ENCODE data around the gene SOX18. TPM values are rescaled to one million over a fixed set of nuclear protein-coding genes. Genes with fewer than 3 reads are reported as not detected.

The SOX18 gene
- total and polyA plus RNA-seq, 2 of the 13 experiments (the other 11 are each of a cell fraction or from before 2014, with no cell fraction given): 1.6 to 1.9 TPM

DNA sequence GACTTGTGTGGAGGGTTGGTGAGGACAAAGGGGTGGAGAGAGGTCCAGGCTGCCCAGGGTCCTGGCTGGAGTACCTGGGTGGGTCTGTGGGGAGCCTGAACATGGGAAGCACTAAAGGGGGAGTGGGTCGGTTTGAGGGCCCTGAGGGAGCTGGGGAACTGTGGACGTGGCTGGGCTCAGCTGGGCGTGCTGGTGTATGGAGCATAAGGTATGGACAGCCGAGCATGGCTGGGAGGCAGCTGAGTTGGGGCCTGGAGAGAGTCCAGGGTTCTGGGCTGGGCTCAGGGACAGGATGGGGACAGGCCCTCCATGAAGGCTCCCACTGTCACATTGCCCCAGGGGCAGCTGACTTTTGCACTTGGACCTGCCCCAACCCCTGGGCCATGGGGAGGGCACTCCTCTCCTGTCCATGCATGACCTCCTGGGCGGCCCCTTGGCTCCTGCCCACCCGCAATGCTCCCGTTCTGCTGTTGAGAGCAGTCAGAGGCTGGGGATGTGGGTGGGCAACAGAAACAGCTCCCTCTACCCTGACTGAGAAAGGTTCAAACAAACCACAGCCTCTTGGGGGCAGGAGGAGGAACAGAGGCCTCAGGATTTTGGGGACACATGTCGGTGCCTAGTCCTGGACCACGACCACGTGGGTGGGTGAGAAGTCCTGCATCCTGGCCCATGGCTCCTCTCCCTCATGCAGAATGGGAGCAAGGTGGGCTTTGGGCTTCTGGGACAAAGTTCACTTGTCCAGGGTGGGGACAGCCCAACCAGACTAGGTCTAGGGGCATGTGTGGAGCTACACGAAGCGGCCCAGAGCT lies 9.0 kb downstream of the SOX18 start (continued):
- TF ChIP-seq RNF2 (conservative IDR thresholded peaks at IDR 0.05; ENCODE audit: low read depth) (no peak), ELF1 (CRISPR knock-in tag; IDR thresholded peaks at IDR 0.05) (no peak; the same call in 1 of the 2 replicates), ZNF337 (CRISPR knock-in tag; IDR thresholded peaks at IDR 0.05; ENCODE audit: borderline replicate concordance, low read depth) (no peak), POLR2G (IDR thresholded peaks at IDR 0.05; ENCODE audit: low read depth, low read length) (peak; percentile 75), CBX2 (IDR thresholded peaks at IDR 0.05; ENCODE audit: low read depth, low read length) (no peak), CBX2 (CRISPR knock-in tag; IDR thresholded peaks at IDR 0.05; ENCODE audit: low read depth) (no peak), ZNF121 (CRISPR knock-in tag; IDR thresholded peaks at IDR 0.05) (no peak), ARNT (IDR thresholded peaks at IDR 0.05) (no peak), PHB2 (IDR thresholded peaks at IDR 0.05; ENCODE audit: partially characterized antibody) (no peak), ZNF598 (CRISPR knock-in tag; IDR thresholded peaks at IDR 0.05; ENCODE audit: borderline replicate concordance) (no peak), ZNF546 (CRISPR knock-in tag; conservative IDR thresholded peaks at IDR 0.05) (no peak), ZNF431 (CRISPR knock-in tag; IDR thresholded peaks at IDR 0.05; ENCODE audit: borderline replicate concordance, low read depth) (no peak), TBL1XR1 (IDR thresholded peaks at IDR 0.05; ENCODE audit: borderline replicate concordance, low read length, partially characterized antibody) (no peak), ZFAT (CRISPR knock-in tag; conservative IDR thresholded peaks at IDR 0.05) (no peak), ZNF563 (CRISPR knock-in tag; IDR thresholded peaks at IDR 0.05) (no peak), CC2D1A (CRISPR knock-in tag; IDR thresholded peaks at IDR 0.05) (no peak), ZNF282 (IDR thresholded peaks at IDR 0.05; ENCODE audit: partially characterized antibody) (no peak), NR1H2 (CRISPR knock-in tag; IDR thresholded peaks at IDR 0.05; ENCODE audit: borderline replicate concordance, low read depth) (no peak), TCF7L2 (IDR thresholded peaks at IDR 0.05; ENCODE audit: low read depth, low read length) (no peak)
- TF ChIP-seq, protein P1, sequence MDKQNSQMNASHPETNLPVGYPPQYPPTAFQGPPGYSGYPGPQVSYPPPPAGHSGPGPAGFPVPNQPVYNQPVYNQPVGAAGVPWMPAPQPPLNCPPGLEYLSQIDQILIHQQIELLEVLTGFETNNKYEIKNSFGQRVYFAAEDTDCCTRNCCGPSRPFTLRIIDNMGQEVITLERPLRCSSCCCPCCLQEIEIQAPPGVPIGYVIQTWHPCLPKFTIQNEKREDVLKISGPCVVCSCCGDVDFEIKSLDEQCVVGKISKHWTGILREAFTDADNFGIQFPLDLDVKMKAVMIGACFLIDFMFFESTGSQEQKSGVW (CRISPR knock-in tag; IDR thresholded peaks at IDR 0.05; ENCODE audit: borderline replicate concordance): no peak
- TF ChIP-seq, protein P2, sequence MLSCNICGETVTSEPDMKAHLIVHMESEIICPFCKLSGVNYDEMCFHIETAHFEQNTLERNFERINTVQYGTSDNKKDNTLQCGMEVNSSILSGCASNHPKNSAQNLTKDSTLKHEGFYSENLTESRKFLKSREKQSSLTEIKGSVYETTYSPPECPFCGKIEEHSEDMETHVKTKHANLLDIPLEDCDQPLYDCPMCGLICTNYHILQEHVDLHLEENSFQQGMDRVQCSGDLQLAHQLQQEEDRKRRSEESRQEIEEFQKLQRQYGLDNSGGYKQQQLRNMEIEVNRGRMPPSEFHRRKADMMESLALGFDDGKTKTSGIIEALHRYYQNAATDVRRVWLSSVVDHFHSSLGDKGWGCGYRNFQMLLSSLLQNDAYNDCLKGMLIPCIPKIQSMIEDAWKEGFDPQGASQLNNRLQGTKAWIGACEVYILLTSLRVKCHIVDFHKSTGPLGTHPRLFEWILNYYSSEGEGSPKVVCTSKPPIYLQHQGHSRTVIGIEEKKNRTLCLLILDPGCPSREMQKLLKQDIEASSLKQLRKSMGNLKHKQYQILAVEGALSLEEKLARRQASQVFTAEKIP (CRISPR knock-in tag; IDR thresholded peaks at IDR 0.05; ENCODE audit: borderline replicate concordance): no peak
- TF ChIP-seq, protein P3, sequence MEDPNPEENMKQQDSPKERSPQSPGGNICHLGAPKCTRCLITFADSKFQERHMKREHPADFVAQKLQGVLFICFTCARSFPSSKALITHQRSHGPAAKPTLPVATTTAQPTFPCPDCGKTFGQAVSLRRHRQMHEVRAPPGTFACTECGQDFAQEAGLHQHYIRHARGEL (CRISPR knock-in tag; IDR thresholded peaks at IDR 0.05): 0 out of 2 replicates have a peak, but pooled peaks have one; percentile 62
- TF ChIP-seq, protein P4, sequence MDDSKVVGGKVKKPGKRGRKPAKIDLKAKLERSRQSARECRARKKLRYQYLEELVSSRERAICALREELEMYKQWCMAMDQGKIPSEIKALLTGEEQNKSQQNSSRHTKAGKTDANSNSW (CRISPR knock-in tag; IDR thresholded peaks at IDR 0.05; ENCODE audit: borderline replicate concordance): no peak
- TF ChIP-seq, protein P5, sequence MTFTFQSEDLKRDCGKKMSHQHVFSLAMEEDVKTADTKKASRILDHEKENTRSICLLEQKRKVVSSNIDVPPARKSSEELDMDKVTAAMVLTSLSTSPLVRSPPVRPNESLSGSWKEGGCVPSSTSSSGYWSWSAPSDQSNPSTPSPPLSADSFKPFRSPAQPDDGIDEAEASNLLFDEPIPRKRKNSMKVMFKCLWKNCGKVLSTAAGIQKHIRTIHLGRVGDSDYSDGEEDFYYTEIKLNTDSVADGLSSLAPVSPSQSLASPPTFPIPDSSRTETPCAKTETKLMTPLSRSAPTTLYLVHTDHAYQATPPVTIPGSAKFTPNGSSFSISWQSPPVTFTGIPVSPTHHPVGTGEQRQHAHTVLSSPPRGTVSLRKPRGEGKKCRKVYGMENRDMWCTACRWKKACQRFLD (CRISPR knock-in tag; IDR thresholded peaks at IDR 0.05; ENCODE audit: borderline replicate concordance): 0 out of 2 replicates have a peak, but pooled peaks have one; percentile 17

All from HepG2 (cell line).